ENCODE measurements around the gene CIBAR2.

DNA sequence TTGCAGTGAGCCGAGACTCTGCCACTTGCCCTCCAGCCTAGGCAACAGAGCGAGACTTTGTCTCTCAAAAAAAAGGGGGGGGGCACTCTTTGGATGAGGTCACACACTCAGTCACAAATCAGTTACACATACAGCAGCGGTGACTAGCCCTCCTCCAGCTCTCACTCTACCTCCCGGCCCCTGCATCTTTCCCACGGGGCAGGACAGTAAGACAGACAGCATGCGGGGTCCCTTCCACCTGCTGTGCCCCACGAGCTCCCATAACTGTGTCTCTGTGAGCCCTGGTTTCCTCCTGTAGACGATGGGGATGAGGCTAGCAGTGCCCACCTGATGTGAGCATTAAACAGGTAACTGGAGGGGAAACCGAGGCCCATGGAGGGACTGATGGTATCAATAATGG lies 5.2 kb downstream of the CIBAR2 start:
- TF ChIP-seq CTCF (IDR thresholded peaks at IDR 0.05) (no peak), EP300 (IDR thresholded peaks at IDR 0.05; ENCODE audit: low read depth) (no peak), POLR2AphosphoS5 (IDR thresholded peaks at IDR 0.05) (no peak), POLR2A (IDR thresholded peaks at IDR 0.05) (no peak)
